H9 (cell line): ENCODE measurements around the gene TK1. TPM values are rescaled to one million over a fixed set of nuclear protein-coding genes. Genes with fewer than 3 reads are reported as not detected.

Experiments used
- DNase-seq: peaks from one replicate; pipeline ENCODE4 v3.0.0-alpha.2; 2017
- H2AFZ ChIP-seq: one replicate; pipeline ENCODE4 v1.6.1; 2013; ENCODE audit warnings: mild to moderate bottlenecking, low read length, control low read depth, moderate library complexity
- H2AK5ac ChIP-seq: 2 replicates; pipeline ENCODE4 v1.6.1; 2013; ENCODE audit warnings: low read length, control low read depth, mixed read lengths; ENCODE audit not compliant: insufficient read length
- H2BK120ac ChIP-seq: one replicate; pipeline ENCODE4 v1.6.1; 2013; ENCODE audit warnings: low read depth, mild to moderate bottlenecking, low read length, control low read depth, inconsistent platforms; ENCODE audit not compliant: poor library complexity, severe bottlenecking
- H2BK12ac ChIP-seq: 2 replicates; pipeline ENCODE4 v1.6.1; 2013; ENCODE audit warnings: low read length, control low read depth, mixed read lengths, low read depth; ENCODE audit not compliant: insufficient read length
- H2BK15ac ChIP-seq: 2 replicates; pipeline ENCODE4 v1.6.1; 2013; ENCODE audit warnings: low read depth, low read length, control low read depth
- H2BK20ac ChIP-seq: one replicate; pipeline ENCODE4 v1.6.1; 2013; ENCODE audit warnings: low read depth, mild to moderate bottlenecking, low read length, control low read depth, inconsistent platforms; ENCODE audit not compliant: poor library complexity, severe bottlenecking
- H2BK5ac ChIP-seq: 2 replicates; pipeline ENCODE4 v1.6.1; 2013; ENCODE audit warnings: low read length, control low read depth, mixed read lengths; ENCODE audit not compliant: insufficient read length
- H3K14ac ChIP-seq: 2 replicates; pipeline ENCODE4 v1.6.1; 2013; ENCODE audit warnings: low read length, control low read depth; ENCODE audit not compliant: insufficient read depth
- H3K18ac ChIP-seq: 2 replicates; pipeline ENCODE4 v1.6.1; 2013; ENCODE audit warnings: low read depth, mild to moderate bottlenecking, mixed read lengths, low read length, control low read depth; ENCODE audit not compliant: insufficient read length
- H3K23ac ChIP-seq: 2 replicates; pipeline ENCODE4 v1.6.1; 2013; ENCODE audit warnings: low read length, control low read depth, mixed read lengths, low read depth; ENCODE audit not compliant: insufficient read length
- H3K23me2 ChIP-seq: 2 replicates; pipeline ENCODE4 v1.6.1; 2013; ENCODE audit warnings: low read depth, mild to moderate bottlenecking, mixed read lengths, low read length, control low read depth; ENCODE audit not compliant: insufficient read length, poor library complexity, severe bottlenecking
- H3K27ac ChIP-seq: 2 replicates; pipeline ENCODE4 v1.5.1; 2013; ENCODE audit warnings: low read length, control low read depth, mixed read lengths, low read depth; ENCODE audit not compliant: insufficient read length
- H3K27me3 ChIP-seq: 2 replicates; pipeline ENCODE4 v1.6.1; 2013; ENCODE audit warnings: low read length, control low read depth, inconsistent platforms; ENCODE audit not compliant: insufficient read depth
- H3K4ac ChIP-seq: 2 replicates; pipeline ENCODE4 v1.6.1; 2013; ENCODE audit warnings: low read depth, mild to moderate bottlenecking, control low read depth, inconsistent platforms, low read length, moderate library complexity
- H3K4me1 ChIP-seq: 2 replicates; pipeline ENCODE4 v1.6.1; 2013; ENCODE audit warnings: low read length, control low read depth, inconsistent platforms; ENCODE audit not compliant: insufficient read depth
- H3K4me2 ChIP-seq: 2 replicates; pipeline ENCODE4 v1.6.1; 2013; ENCODE audit warnings: low read length, control low read depth, mixed read lengths; ENCODE audit not compliant: insufficient read length, insufficient read depth
- H3K56ac ChIP-seq: 2 replicates; pipeline ENCODE4 v1.6.1; 2013; ENCODE audit warnings: low read depth, mild to moderate bottlenecking, mixed read lengths, low read length, control low read depth; ENCODE audit not compliant: insufficient read length
- H3K79me1 ChIP-seq: 2 replicates; pipeline ENCODE4 v1.6.1; 2013; ENCODE audit warnings: low read depth, mild to moderate bottlenecking, moderate library complexity, low read length, control low read depth, inconsistent platforms; ENCODE audit not compliant: insufficient read depth, poor library complexity, severe bottlenecking
- H3K79me2 ChIP-seq: 2 replicates; pipeline ENCODE4 v1.6.1; 2013; ENCODE audit warnings: low read length, control low read depth, inconsistent platforms; ENCODE audit not compliant: insufficient read depth
- H3K9ac ChIP-seq: 2 replicates; pipeline ENCODE4 v1.6.1; 2013; ENCODE audit warnings: low read length, control low read depth, mixed read lengths; ENCODE audit not compliant: insufficient read length; ENCODE audit errors: extremely low read depth
- H3K9me3 ChIP-seq: one replicate; pipeline ENCODE4 v1.6.1; 2013; ENCODE audit warnings: low read depth, low read length, inconsistent platforms; ENCODE audit not compliant: control insufficient read depth
- H3T11ph ChIP-seq: one replicate; pipeline ENCODE4 v1.6.1; 2013; ENCODE audit warnings: mild to moderate bottlenecking, low read length, control low read depth, inconsistent platforms
- H4K20me1 ChIP-seq: one replicate; pipeline ENCODE4 v1.6.1; 2013; ENCODE audit not compliant: control insufficient read depth, insufficient read length, insufficient read depth
- H4K5ac ChIP-seq: 2 replicates; pipeline ENCODE4 v1.6.1; 2013; ENCODE audit warnings: low read depth, mild to moderate bottlenecking, mixed read lengths, low read length, control low read depth; ENCODE audit not compliant: insufficient read length
- H4K8ac ChIP-seq: replicated peaks from 2 replicates; pipeline ENCODE4 v1.6.1; 2013; ENCODE audit warnings: low read length, control low read depth, mixed read lengths, low read depth; ENCODE audit not compliant: insufficient read length
- H4K91ac ChIP-seq: 2 replicates; pipeline ENCODE4 v1.6.1; 2013; ENCODE audit warnings: low read depth, mild to moderate bottlenecking, moderate library complexity, mixed read lengths, low read length, control low read depth; ENCODE audit not compliant: insufficient read length
- H3K27ac Mint-ChIP-seq, 3 experiments: 2 replicates in 2 of 3; 3 replicates in 1 of 3; pipeline ENCODE4 v1.8.0; 2020 to 2021; ENCODE audit warnings: mixed read lengths in 3 of 3, mild to moderate bottlenecking in 1 of 3, moderate library complexity in 1 of 3
- H3K27me3 Mint-ChIP-seq: 2 replicates; pipeline ENCODE4 v1.8.0; 2021; ENCODE audit warnings: low read depth, mild to moderate bottlenecking, moderate library complexity, mixed read lengths
- H3K36me3 Mint-ChIP-seq, 3 experiments: 2 replicates in 2 of 3; 3 replicates in 1 of 3; pipeline ENCODE4 v1.8.0; 2020 to 2021; ENCODE audit warnings: low read depth in 3 of 3, mixed read lengths in 3 of 3; ENCODE audit not compliant: insufficient read depth in 1 of 3
- H3K4me1 Mint-ChIP-seq, 2 experiments: 2 replicates each; pipeline ENCODE4 v1.8.0; 2020; ENCODE audit warnings: mixed read lengths in 2 of 2
- H3K4me3 Mint-ChIP-seq, 2 experiments: 2 replicates in 1 of 2; 3 replicates in 1 of 2; pipeline ENCODE4 v1.8.0; 2020 to 2021; ENCODE audit warnings: mild to moderate bottlenecking in 2 of 2, mixed read lengths in 2 of 2, moderate library complexity in 1 of 2
- H3K9me3 Mint-ChIP-seq, 2 experiments: 2 replicates in 1 of 2; 3 replicates in 1 of 2; pipeline ENCODE4 v1.8.0; 2020; ENCODE audit warnings: mild to moderate bottlenecking in 2 of 2, mixed read lengths in 2 of 2, moderate library complexity in 1 of 2
- WGBS: extraction: QIAGEN DNeasy Blood & Tissue Kit; methylation state at CpG from one replicate; pipeline ENCODE4 v1.1.7; 2013; ENCODE audit warnings: missing lambda C conversion rate, low lambda C conversion rate, mixed read lengths; ENCODE audit not compliant: insufficient read length; ENCODE audit errors: extremely low coverage; 5-methylcytosine and 5-hydroxymethylcytosine counted together
- total RNA-seq: library from RNA; stranded (reverse); gene quantifications from 2 replicates; pipeline ENCODE4 v1.2.1, GENCODE V29; 2021
- TF ChIP-seq, protein P1 (sequence below): fragments of 200-600 bp; sonication (generic); conservative IDR thresholded peaks from 3 replicates; pipeline ENCODE4 v1.8.0; 2021; ENCODE audit warnings: antibody characterized with exemption, mild to moderate bottlenecking

The TK1 gene
- total RNA-seq, 1 experiment from 2014 or later, result 95.8 TPM

DNA sequence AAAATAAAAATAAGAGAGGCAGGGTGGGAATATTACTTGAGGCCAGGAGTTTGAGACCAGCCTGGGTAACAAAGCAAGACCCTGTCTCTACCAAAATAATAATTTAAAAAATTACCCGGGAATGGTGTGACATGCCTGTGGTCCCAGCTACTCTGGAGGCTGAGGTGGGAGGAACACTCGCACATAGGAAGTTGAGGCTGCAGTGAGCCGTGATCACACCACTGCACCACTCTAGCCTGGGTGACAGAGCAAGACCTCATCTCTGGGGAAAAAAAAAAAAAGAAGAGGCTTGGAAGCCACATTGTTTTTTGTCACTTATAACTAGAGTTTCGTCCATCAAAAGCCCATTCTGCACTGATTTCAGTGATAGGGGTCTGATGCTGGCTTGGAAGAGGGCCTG, 41.3 kb upstream of the TK1 start:
- Mint-ChIP-seq H3K9me3 (no peaks in the 10 kb centered on the region; a peak in 1 of 5 replicates), H3K27ac (no peak overlapping the region), H3K4me3 (no peak overlapping the region), H3K4me1 (peaks cover 0 to 15% of the 10 kb centered on the region in 2 experiments; a peak in 2 of 4 replicates), H3K27me3 (peaks cover 42% of the 10 kb centered on the region), H3K36me3 (peaks cover 14 to 19% (median 19%) of the 10 kb centered on the region in 3 experiments; a peak in 6 of 7 replicates)
- H4K5ac ChIP-seq, result no peak overlapping the region
- no peak overlapping the region for H2AK5ac ChIP-seq
- no peak overlapping the region for H3K9ac ChIP-seq
- H4K20me1 ChIP-seq, result no peaks in the 10 kb centered on the region
- H2AFZ ChIP-seq, result no peak overlapping the region
- no peak overlapping the region for H3T11ph ChIP-seq
- no peaks in the 10 kb centered on the region for H3K9me3 ChIP-seq
- no peak overlapping the region for H4K91ac ChIP-seq
- H3K23ac ChIP-seq, result no peak overlapping the region
- H2BK15ac ChIP-seq, result no peak overlapping the region
- no peak overlapping the region for H3K14ac ChIP-seq
- TF ChIP-seq, protein P1, sequence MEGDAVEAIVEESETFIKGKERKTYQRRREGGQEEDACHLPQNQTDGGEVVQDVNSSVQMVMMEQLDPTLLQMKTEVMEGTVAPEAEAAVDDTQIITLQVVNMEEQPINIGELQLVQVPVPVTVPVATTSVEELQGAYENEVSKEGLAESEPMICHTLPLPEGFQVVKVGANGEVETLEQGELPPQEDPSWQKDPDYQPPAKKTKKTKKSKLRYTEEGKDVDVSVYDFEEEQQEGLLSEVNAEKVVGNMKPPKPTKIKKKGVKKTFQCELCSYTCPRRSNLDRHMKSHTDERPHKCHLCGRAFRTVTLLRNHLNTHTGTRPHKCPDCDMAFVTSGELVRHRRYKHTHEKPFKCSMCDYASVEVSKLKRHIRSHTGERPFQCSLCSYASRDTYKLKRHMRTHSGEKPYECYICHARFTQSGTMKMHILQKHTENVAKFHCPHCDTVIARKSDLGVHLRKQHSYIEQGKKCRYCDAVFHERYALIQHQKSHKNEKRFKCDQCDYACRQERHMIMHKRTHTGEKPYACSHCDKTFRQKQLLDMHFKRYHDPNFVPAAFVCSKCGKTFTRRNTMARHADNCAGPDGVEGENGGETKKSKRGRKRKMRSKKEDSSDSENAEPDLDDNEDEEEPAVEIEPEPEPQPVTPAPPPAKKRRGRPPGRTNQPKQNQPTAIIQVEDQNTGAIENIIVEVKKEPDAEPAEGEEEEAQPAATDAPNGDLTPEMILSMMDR, result no peak
- H3K4ac ChIP-seq, result no peak overlapping the region
- no peak for DNase-seq
- no peaks in the 10 kb centered on the region for H3K79me1 ChIP-seq
- no peaks in the 10 kb centered on the region for H3K79me2 ChIP-seq
- H4K8ac ChIP-seq, result no peak overlapping the region
- WGBS, result no CpG with 5 or more reads among the region's 4 CpGs
- no peaks in the 10 kb centered on the region for H3K23me2 ChIP-seq
- H2BK12ac ChIP-seq, result no peak overlapping the region
- H3K56ac ChIP-seq, result no peak overlapping the region
- peaks cover 6% of the 10 kb centered on the region; the same call in 1 of the 2 replicates for H3K27me3 ChIP-seq
- H3K27ac ChIP-seq, result no peak overlapping the region
- H3K18ac ChIP-seq, result no peak overlapping the region
- H2BK5ac ChIP-seq, result no peak overlapping the region
- no peak overlapping the region for H3K4me2 ChIP-seq
- no peak overlapping the region for H2BK120ac ChIP-seq
- no peak overlapping the region for H2BK20ac ChIP-seq
- H3K4me1 ChIP-seq, result no peaks in the 10 kb centered on the region
